A549 (cell line): ENCODE measurements around the gene ABCA13. TPM values are rescaled to one million over a fixed set of nuclear protein-coding genes. Genes with fewer than 3 reads are reported as not detected.

ENCODE experiments used
- ATAC-seq, 2 experiments: fragments of 200-7000 bp in 1 of 2; fragments of >200 bp in 1 of 2; cut with Nextera tagmentation in 1 of 2; cut with Tn5 transposase in 1 of 2; 3 replicates each; pipeline versions ENCODE4 v1.8.0 to v1.9.1; 2018 to 2020; ENCODE audit warnings: mild to moderate bottlenecking in 1 of 2, moderate library complexity in 1 of 2
- CTCF ChIA-PET: fragments of 300-600 bp; sonication (Branson Sonifier 250); formaldehyde crosslinking; extraction: SDS; loops from one replicate; lab custom pipeline; 2021; ENCODE audit warnings: antibody characterized with exemption, inconsistent platforms; lab: Yijun Ruan, JAX
- POLR2A ChIA-PET: fragments of 350-600 bp; formaldehyde crosslinking; extraction: SDS; loops from one replicate; lab custom pipeline; 2021; ENCODE audit warnings: antibody characterized with exemption, inconsistent platforms; lab: Yijun Ruan, JAX
- DNase-seq, 2 experiments: peaks; one replicate each; pipeline versions ENCODE4 v3.0.0 to v3.0.0-alpha.2; 2011 to 2016; ENCODE audit warnings: low read depth in 1 of 2, low spot score in 1 of 2
- FAIRE-seq: peaks from 2 replicates; lab custom pipeline; 2011; peaks lifted over from hg19 to GRCh38; lab: Jason Lieb, UNC
- H3K27ac ChIP-seq, 2 experiments: fragments of >200 bp; sonication (Bioruptor Twin); formaldehyde crosslinking; 3 replicates each; pipeline ENCODE4 v1.5.1; 2016 to 2017
- H3K4me1 ChIP-seq: fragments of >200 bp; sonication (Bioruptor Twin); formaldehyde crosslinking; 3 replicates; pipeline ENCODE4 v1.6.1; 2016
- H3K4me2 ChIP-seq: fragments of >200 bp; sonication (Bioruptor Twin); formaldehyde crosslinking; 3 replicates; pipeline ENCODE4 v1.6.1; 2016
- H3K4me3 ChIP-seq: fragments of >200 bp; sonication (Bioruptor Twin); formaldehyde crosslinking; 3 replicates; pipeline ENCODE4 v1.5.1; 2016
- H3K9me3 ChIP-seq: fragments of >200 bp; sonication (Bioruptor Twin); formaldehyde crosslinking; 3 replicates; pipeline ENCODE4 v1.6.1; 2016
- ATOH8 ChIP-seq: fragments of 250-450 bp; sonication (Bioruptor Pico); IDR thresholded peaks from 2 replicates; pipeline ENCODE4 v1.5.0; 2020; ENCODE audit warnings: low read depth, mild to moderate bottlenecking, moderate library complexity
- CBX2 ChIP-seq: fragments of 200-600 bp; sonication (generic); IDR thresholded peaks from 2 replicates; pipeline ENCODE4 v1.6.1; 2016; ENCODE audit warnings: low read depth, mild to moderate bottlenecking, borderline replicate concordance
- CBX8 ChIP-seq: fragments of 200-600 bp; sonication (generic); IDR thresholded peaks from 2 replicates; pipeline ENCODE4 v1.6.1; 2016
- CEBPB ChIP-seq, 2 experiments: fragments of >200 bp in 1 of 2; sonication (Bioruptor Twin) in 1 of 2; formaldehyde crosslinking in 1 of 2; IDR thresholded peaks; 2 replicates each; pipeline ENCODE4 v1.6.1; 2012 to 2016
- EHMT2 ChIP-seq: fragments of 200-600 bp; sonication (generic); IDR thresholded peaks from 2 replicates; pipeline ENCODE4 v1.6.1; 2016; ENCODE audit warnings: antibody characterized with exemption, low read depth, mild to moderate bottlenecking, moderate library complexity
- EP300 ChIP-seq, 2 experiments: fragments of >200 bp; sonication (Bioruptor Twin); formaldehyde crosslinking; IDR thresholded peaks; 2 replicates in 1 of 2; 3 replicates in 1 of 2; pipeline ENCODE4 v1.6.1; 2016 to 2017
- HDAC2 ChIP-seq: fragments of 200-600 bp; sonication (generic); IDR thresholded peaks from 2 replicates; pipeline ENCODE4 v1.6.1; 2016
- HEYL ChIP-seq: fragments of 250-450 bp; sonication (Bioruptor Pico); IDR thresholded peaks from 2 replicates; pipeline ENCODE4 v1.8.0; 2021; ENCODE audit warnings: mild to moderate bottlenecking, moderate library complexity
- HMGXB4 ChIP-seq: fragments of 250-450 bp; sonication (Bioruptor Pico); IDR thresholded peaks from 2 replicates; pipeline ENCODE4 v1.5.0; 2021; ENCODE audit warnings: mild to moderate bottlenecking, moderate library complexity, borderline replicate concordance
- HOXB13 ChIP-seq: fragments of 250-450 bp; sonication (Bioruptor Pico); IDR thresholded peaks from 2 replicates; pipeline ENCODE4 v1.5.0; 2020; ENCODE audit warnings: low read depth, mild to moderate bottlenecking, moderate library complexity
- KDM5A ChIP-seq: fragments of 200-600 bp; sonication (generic); IDR thresholded peaks from 2 replicates; pipeline ENCODE4 v1.6.1; 2016; ENCODE audit warnings: antibody characterized with exemption, mild to moderate bottlenecking
- MAX ChIP-seq: IDR thresholded peaks from 2 replicates; pipeline ENCODE4 v1.6.1; 2012
- NPAS2 ChIP-seq: fragments of 250-450 bp; sonication (Bioruptor Pico); IDR thresholded peaks from 2 replicates; pipeline ENCODE4 v1.8.0; 2022; ENCODE audit warnings: mild to moderate bottlenecking, moderate library complexity, borderline replicate concordance
- NR3C1 ChIP-seq: fragments of >200 bp; sonication (Bioruptor Twin); formaldehyde crosslinking; IDR thresholded peaks from 3 replicates; pipeline ENCODE4 v1.6.1; 2017
- POLR2AphosphoS2 ChIP-seq: conservative IDR thresholded peaks from 2 replicates; pipeline ENCODE4 v1.6.1; 2012; ENCODE audit warnings: low read length, improper control_type of control experiment, inconsistent platforms
- RAD21 ChIP-seq, 2 experiments: fragments of >200 bp in 1 of 2; sonication (Bioruptor Twin) in 1 of 2; formaldehyde crosslinking in 1 of 2; IDR thresholded peaks in 1 of 2; conservative IDR thresholded peaks in 1 of 2; 2 replicates in 1 of 2; 3 replicates in 1 of 2; pipeline ENCODE4 v1.6.1; 2012 to 2018; ENCODE audit warnings: inconsistent platforms in 1 of 2
- RARB ChIP-seq: fragments of 250-450 bp; sonication (Bioruptor Pico); IDR thresholded peaks from 2 replicates; pipeline ENCODE4 v1.8.0; 2021; ENCODE audit warnings: mild to moderate bottlenecking, moderate library complexity
- RFX5 ChIP-seq: fragments of 450-650 bp; IDR thresholded peaks from 2 replicates; pipeline ENCODE4 v1.7.1; 2014; ENCODE audit warnings: antibody characterized with exemption, mild to moderate bottlenecking, moderate library complexity
- ZC3H11A ChIP-seq: fragments of 450-650 bp; IDR thresholded peaks from 2 replicates; pipeline ENCODE4 v1.6.1; 2014; ENCODE audit warnings: antibody characterized with exemption, mild to moderate bottlenecking
- ZNF302 ChIP-seq: fragments of 250-450 bp; sonication (Bioruptor Pico); IDR thresholded peaks from 2 replicates; pipeline ENCODE4 v1.9.0; 2021; ENCODE audit warnings: inconsistent platforms, mild to moderate bottlenecking, moderate library complexity
- WGBS: methylation state at CpG from one replicate; pipeline ENCODE4 v1.1.6; 2017; ENCODE audit errors: missing lambda C conversion rate; 5-methylcytosine and 5-hydroxymethylcytosine counted together
- polyA plus RNA-seq, 4 experiments: library from polyadenylated mRNA; depleted of rRNA in 3 of 4; stranded (reverse); fragments of >200 nt; fragmentation: RNase III in 1 of 4; extraction: RNeasy Plus Mini Kit Qiagen cat#74134 plus additional on column Dnase treatment in 1 of 4; gene quantifications; 2 replicates in 3 of 4; 3 replicates in 1 of 4; pipeline ENCODE4 v1.2.3, GENCODE V29; 2011 to 2017

The ABCA13 gene
- polyA plus RNA-seq, 2 of the 4 experiments (the other 2 are of a cell fraction): 0.01 TPM; not detected in 1

- TF ChIP-seq MAX (no peak), ATOH8 (CRISPR knock-in tag) (no peak), EHMT2 (no peak), ZNF302 (CRISPR knock-in tag) (no peak)
- TF ChIP-seq, all 56 proteins: peak for 0
Observed at GRCh38 chr7:48563334-48563733, 392.1 kb downstream of the ABCA13 start (continued).

- POLR2A ChIA-PET: no interaction called here
- DNase-seq: no peak
- H3K27ac ChIP-seq: no peak overlapping the region
- H3K4me3 ChIP-seq: no peak overlapping the region
- no peak for ATAC-seq
- FAIRE-seq: no peak
- H3K4me2 ChIP-seq: no peak overlapping the region
- TF ChIP-seq HMGXB4 (CRISPR knock-in tag) (no peak), ATOH8 (CRISPR knock-in tag) (no peak), RARB (no peak), RAD21 (conservative IDR thresholded peaks at IDR 0.05 in 1 of 2, IDR thresholded peaks at IDR 0.05 in 1 of 2) (no peak)
- no peaks in the 10 kb centered on the region for H3K9me3 ChIP-seq
- H3K4me1 ChIP-seq: no peaks in the 10 kb centered on the region
- WGBS: 48% methylated on average over 2 of the region's 2 CpGs
- CTCF ChIA-PET: no interaction called here
Observed at GRCh38 chr7:48575516-48575915, 404.3 kb downstream of the ABCA13 start.

- Histone ChIP-seq H3K4me2 (no peak overlapping the region), H3K4me1 (no peaks in the 10 kb centered on the region), H3K27ac (no peak overlapping the region), H3K9me3 (no peaks in the 10 kb centered on the region), H3K4me3 (no peak overlapping the region)
- TF ChIP-seq ATOH8 (CRISPR knock-in tag) (no peak), RFX5 (no peak), NR3C1 (no peak), ZC3H11A (no peak), HOXB13 (CRISPR knock-in tag) (no peak), POLR2AphosphoS2 (no peak)
- DNase-seq (no peak), FAIRE-seq (no peak), ATAC-seq (no peak)
- ChIA-PET CTCF (no interaction called here), POLR2A (no interaction called here)
Observed at GRCh38 chr7:48587475-48587874, 416.2 kb downstream of the ABCA13 start.

GRCh38 chr7:48594349-48594748 is 423.1 kb downstream of the ABCA13 start:
- no peak overlapping the region for H3K4me2 ChIP-seq
- DNase-seq: no peak
- TF ChIP-seq CBX2 (no peak), EP300 (IDR thresholded peaks at IDR 0.05) (no peak), EHMT2 (no peak), ATOH8 (CRISPR knock-in tag) (no peak), CEBPB (IDR thresholded peaks at IDR 0.05) (no peak), CBX8 (no peak), HDAC2 (no peak), ZC3H11A (no peak), KDM5A (no peak), NPAS2 (CRISPR knock-in tag) (no peak), HEYL (CRISPR knock-in tag) (no peak)
- ChIA-PET CTCF (no interaction called here), POLR2A (no interaction called here)
- no peak for FAIRE-seq
- no peaks in the 10 kb centered on the region for H3K9me3 ChIP-seq
- H3K27ac ChIP-seq: no peak overlapping the region
- H3K4me3 ChIP-seq: no peak overlapping the region
- WGBS: 16% methylated on average over 2 of the region's 2 CpGs
- H3K4me1 ChIP-seq: no peaks in the 10 kb centered on the region
- no peak for ATAC-seq
